ENCODE measurements around the gene RANBP2. TPM values are rescaled to one million over a fixed set of nuclear protein-coding genes. Genes with fewer than 3 reads are reported as not detected.
A peak's percentile ranks its signal among the peaks of the same experiment; 100 is the strongest.

Gene RANBP2
- total RNA-seq, 1 experiment from 2014 or later: 42.0 TPM

DNA sequence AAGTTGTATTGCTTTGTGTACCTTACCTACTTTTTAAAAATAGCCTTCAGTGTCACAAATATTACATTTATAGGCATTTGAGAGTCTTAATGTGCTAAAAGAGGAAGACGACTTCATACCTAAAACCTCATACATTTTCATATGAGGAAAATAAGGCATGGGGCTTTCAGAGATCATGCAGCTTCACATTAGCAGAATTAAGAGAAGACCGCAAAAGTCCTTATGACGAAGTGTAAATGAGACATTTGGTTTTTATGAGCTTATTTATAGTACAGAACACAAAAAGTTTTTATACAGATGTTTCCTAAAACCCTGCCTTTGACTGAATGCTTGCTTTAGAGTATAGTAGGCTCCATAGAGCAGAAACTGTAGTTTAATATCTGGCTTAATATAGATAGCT lies 57.2 kb downstream of the RANBP2 start:
- no peak for DNase-seq (ENCODE audit: low read depth)

DNA sequence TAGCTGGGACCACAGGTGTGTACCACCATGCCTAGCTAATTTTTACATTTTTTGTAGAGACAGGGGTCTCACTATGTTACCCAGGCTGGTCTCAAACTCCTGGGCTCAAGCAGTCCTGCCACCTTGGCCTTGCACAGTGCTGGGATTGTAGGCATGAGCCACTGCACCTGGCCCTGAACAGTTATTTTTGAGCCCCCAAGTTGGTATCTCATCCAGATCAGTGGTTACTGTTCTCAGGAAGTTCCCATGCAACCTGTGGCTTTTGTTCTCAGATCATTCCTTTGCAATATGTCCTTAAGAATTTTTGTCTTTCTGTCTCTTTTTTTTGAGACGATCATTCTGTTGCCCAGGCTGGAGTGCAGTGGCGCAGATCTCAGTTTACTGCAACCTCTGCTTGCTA lies 59.6 kb downstream of the RANBP2 start:
- DNase-seq (ENCODE audit: low read depth): no peak

DNA sequence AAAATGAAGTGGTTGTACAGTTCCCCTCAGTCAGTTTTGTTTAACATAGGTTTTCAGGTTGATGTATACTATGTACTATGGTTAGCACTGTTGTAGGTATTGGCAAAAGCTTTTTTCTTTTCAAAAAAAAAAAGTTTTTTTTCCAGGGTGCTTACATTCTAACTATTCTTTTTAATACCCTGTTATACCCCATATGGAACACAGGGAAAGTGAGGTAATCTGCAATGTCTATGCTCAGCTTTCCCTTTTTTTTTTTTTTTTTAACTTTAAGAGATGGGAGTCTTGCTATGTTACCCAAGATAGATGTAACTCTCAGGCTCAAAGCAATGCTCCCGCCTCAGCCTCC lies 66.7 kb downstream of the RANBP2 start:
- no peak for DNase-seq (ENCODE audit: low read depth)

DNA sequence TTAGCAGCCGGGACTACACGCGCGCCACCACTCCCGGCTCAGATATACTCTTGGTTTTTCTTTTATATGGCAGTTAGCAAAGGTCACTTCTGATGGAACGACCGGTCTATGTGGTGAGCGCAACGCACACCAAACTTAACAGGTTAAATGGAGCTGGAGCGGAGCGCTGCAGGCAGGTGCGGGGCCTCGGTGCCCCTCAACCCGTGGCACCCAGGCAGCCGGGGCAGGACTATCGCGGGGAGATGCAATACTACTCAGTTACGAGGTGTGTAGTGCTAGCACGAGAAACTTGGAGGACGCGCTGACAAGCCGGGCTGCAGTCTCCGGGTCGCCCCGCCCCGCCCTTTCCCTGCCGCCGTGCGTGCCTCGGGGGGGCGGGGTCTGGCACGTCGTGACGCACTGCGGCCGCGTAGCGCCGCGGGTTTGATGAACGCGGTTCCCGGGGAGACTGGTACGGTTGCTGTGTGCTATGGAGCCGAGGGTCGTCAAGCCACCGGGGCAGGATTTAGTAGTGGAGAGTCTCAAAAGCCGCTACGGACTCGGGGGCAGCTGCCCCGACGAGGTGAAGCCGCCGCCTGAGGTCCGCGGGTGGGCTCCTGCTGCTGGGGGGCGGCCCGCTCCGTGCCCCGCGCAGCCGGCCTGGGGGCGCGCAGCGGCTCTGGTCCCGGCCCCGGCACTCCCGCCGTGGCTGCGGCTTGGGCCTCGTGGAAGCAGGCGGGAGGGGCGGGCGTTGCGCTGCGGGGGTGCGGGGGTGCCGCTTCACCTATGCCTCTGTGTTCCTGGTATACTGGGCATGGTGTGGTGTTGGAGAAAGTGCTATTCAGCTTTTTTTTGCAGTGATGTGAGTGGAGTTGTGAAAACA lies 67.3 kb downstream of the RANBP2 start, which contains the start of gene CCDC138:
Gene CCDC138 (plus strand): TSS at position 418 of the 862 bp plus-strand sequence. CDS start 52 bp downstream, at position 470.
- peak; percentile 88 for DNase-seq (ENCODE audit: low read depth)

DNA sequence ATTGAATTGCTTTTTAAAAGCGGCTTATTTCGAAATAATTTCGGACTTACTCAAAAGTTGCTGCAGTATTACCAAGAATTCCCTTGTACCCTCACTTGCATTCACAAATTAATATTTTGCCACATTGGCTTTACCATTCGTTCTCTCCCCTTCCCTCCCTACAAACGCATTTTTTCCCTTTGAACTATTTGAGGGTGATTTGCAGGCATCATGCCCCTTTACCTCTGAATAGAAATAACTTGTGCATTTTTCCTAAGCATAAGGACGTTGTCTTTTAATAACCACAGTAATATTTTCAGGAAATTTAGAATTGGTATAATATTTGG lies 67.9 kb downstream of the RANBP2 start:
- no peak for DNase-seq (ENCODE audit: low read depth)

DNA sequence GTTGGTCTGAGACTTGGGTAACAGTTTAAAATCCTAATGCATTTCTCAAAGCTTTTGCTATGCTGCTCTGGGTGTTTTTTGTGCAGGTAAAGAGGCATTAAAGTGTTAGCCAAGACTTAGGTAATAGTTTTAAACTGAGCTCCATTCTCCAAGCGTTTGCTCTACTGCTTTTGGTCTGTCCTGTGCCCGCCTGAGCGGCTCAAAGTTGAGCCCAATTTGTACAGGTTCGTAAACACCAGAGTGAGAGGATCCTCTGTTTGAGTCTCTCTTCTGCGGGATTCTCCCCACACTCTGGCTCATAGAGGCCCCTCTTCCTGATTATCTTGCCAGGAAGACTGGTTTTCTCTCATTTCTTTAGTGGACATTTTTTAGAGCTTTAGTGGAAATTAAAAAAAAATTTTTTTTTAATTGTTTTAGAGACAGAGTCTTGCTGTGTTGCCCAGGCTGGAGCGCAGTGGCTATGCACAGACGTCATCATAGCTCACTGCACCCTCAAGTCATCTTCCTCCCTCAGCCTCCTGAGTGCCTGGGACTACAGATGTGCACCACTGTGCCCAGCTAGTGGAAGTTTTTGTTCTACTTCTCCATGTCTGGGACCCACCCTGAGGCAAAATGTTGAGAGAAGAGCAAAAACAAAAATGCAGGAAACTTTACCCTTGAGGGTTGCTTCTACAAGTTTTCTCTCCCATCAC lies 83.9 kb downstream of the RANBP2 start:
- DNase-seq (ENCODE audit: low read depth): no peak

DNA sequence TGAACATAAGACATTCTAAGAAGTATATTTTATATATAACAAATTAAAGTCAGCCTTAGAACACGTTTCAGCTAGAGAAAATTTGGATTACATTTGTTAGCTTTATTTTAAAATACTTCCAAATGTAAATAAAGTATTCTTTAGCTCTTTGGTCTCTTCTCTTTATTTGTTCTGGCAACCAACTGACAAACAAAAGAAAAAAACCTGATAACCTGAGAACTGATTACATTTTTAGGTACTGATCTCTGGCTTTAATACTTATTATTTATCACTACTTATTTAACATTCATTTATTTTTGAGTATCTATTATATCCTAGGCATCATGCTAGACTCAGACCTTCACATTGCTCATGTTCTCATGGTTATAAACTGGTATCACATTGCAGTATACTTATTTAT lies 85.8 kb downstream of the RANBP2 start:
- DNase-seq (ENCODE audit: low read depth): no peak

DNA sequence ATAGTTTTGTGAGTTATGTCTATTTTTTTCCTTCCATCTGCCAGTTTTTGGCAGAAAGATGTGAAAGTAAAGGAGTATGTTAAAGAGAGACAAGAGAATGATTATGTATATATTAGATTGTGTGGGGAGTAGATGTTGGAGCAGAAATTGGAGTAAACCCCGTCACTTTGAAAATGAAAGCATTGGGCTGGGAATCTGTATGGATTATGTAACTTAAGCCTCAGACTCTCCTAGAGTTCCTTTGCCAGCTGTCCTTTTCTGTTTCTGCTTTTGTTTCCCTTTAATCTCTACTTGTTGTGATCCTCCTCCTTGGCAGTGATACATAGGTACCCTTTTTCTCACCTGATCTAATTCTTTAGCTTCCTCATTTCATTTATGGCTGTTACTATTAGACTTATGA lies 86.5 kb downstream of the RANBP2 start:
- no peak for DNase-seq (ENCODE audit: low read depth)

DNA sequence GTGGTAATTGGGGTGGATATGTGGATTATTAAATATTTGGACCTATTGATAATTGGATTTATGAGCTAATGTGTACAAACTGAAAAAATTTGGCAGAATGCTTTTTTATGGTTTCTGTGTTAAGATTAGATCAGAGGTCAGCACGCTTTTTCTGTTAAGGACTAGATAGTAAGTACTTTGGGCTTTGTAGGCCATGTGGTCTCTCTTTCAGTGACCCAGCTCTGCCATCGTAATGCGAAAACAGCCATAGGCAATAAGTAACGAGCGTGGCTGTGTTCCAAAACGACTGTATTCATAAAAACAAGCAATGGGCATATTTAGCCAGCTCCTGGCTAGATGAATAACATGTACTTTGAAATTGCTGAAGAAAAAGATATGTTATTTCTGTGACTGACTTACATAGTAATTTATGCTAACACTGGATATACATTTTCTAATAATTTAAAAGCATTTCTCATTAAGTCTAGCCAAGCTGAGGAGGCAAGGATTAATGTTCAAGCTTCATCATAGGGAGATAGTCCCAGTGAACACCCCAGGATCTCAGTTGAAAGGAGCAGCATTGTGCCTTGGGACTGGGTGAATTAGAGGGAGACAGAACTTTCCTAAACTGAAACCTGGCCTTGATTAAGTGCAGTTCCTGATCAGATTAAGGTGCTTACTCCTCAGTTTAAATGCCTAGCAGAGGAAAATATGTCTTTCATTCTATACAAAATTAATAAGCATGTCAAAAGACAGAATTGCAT lies 87.3 kb downstream of the RANBP2 start:
- no peak for DNase-seq (ENCODE audit: low read depth)

DNA sequence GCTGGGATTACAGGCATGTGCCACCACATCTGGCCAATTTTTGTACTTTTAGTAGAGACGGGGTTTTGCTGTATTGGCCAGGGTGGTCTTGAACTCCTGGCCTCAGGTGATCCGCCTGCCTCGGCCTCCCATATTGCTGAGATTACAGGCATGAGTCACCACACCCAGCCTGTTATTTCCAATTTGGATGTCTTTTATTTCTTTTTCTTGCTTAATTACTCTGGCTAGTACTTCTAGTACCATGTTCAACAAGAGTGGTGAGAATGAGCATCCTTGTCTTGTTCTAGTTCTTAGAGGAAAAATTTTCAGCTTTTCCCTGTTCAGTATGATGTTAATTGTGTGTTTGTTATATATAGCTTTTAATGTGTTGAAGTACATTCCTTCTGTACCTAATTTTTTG lies 90.7 kb downstream of the RANBP2 start:
- no peak for DNase-seq (ENCODE audit: low read depth)

DNA sequence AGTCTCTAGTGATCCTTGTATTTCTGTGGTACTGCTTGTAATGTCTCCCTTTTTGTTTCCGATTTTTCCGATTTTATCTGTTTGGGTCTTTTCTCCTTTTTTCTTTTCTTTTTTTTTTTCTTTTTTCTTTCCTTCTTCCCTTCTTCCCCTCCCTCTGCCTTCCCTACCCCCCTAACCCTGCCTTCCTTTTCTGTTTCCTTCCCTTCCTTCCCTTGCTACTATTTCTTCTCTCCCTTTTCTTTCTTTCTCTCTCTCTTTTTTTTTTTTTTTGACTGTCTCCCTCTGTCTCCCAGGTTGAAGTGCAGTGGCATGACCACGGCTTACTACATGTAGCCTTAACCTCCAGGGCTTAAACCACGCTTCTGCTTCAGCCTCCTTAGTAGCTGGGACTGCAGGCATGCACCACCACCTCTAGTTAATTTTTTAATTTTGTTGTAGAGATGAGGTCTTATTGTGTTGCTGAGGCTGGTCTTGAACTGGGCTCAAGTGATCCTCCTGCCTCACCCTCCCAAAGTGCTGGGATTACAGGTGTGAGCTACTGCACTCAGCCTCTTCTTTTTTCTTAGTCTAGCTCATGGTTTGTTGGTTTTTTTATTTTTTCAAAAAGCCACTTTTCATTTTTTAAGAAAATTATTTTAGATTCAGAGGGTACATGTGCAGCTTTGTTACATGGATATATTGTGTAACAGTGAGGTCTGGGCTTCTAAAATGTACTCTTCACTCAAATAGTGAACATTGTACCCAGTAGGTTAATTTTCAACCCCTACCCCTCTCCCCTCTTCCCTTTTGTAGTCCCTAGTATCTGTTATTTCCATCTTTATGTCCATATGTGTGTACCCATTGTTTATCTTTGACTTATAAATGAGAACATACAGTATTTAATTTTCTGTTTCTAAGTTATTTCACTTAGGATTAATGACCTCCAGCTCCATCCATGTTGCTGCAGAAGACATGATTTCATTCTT lies 92.0 kb downstream of the RANBP2 start:
- DNase-seq (ENCODE audit: low read depth): no peak

DNA sequence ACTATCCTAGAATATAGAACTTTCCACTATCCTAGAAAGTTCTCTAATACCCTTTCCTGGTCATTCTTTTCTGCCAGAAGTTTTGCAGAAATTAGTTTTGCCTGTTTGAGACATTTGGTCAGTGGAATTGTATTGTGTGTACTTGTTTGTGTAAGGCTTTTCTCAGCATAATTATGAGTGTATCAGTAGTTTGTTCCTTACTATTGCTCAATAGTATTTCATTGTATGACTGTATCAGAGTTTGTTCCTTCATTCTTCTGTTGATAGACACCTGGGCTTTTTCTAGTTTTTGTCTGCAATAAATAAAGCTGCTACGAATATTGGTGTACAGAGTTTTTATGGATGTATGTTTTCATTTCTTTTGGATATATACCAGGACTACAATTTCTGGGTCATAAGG lies 94.5 kb downstream of the RANBP2 start:
- DNase-seq (ENCODE audit: low read depth): no peak

DNA sequence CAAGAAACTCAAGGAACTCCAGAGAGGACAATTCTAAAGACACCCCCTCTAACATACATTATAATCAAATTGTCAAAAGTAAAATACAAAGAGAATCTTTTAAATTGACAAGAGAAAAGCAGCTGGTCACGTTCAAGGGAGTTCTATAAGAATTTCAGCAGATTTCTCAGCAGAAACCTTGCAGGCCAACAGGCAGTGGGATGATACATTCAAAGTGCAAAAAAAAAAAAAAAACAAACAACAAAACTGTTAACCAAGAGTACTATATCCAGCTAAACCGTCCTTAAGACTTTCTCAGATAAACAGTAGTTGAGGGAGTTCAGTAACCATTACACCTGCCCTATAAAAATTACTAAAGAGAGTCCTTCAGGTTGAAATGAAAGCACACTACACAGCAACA lies 101.2 kb downstream of the RANBP2 start:
- DNase-seq (ENCODE audit: low read depth): no peak

DNA sequence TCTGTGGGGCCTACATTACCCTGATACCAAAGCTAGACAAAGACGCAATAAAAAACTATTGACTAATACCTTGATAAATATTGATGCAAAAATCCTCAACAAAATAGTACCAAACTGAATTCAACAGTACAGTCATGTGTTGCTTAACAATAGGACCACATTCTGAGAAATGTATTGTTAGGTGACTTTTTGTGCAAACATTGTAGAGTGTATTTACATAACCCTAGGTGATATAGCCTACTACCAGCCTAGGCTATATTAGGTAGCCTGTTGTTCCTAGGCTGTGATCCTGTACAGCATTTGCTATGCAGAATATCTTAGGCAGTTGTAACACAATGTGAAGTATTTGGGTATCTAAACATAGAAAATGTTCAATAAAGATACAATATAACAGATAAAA lies 104.0 kb downstream of the RANBP2 start:
- no peak for DNase-seq (ENCODE audit: low read depth)

DNA sequence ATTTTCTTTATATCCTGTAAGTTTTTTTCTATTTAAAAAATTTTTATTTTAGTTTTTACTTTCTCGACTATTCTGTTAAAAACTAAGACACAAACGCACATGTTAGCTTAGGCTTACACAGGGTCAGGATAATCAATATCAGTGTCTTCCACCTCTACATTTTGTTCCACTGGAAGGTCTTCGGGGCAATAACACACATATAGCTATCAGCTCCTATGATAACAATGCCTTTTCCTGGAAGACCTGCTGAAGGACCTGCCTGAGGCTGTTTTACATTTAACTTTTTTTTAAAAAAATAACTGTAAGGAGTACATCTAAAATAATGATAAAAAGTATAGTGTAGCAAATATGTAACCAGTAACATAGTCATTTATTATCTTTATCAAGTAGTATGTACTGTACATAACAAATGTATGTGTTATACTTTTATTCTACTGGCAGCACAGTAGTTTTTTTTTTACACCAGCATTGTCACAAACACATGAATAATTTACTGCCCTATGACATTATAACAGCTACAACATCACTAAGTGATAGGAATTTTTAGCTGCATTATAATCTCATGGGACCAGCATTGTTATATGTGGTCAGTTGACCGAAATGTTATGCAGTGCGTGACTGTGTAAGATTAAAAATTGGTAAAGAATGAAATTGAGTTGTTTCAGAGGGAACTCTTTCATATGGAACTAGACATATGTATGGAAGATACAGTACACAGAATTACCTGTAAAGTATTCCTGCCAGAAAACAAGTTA lies 105.2 kb downstream of the RANBP2 start:
- DNase-seq (ENCODE audit: low read depth): no peak

DNA sequence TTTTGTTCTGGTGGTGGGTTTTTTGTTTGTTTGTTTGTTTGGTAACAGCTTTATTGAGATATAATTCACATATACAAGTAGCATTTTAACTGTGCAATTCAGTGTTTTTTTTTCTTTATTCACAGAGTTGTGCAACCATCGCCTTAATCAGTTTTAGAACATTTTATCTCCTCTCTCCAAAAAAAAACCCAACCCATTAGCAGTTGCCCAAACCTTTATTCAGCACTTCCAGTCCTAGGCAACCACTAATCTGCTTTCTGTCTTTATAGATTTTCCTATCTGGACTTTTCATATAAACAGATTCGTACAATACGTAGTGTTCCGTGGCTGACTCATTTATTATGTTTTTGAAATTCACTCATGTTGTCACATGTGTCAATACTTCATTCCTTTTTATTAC lies 106.0 kb downstream of the RANBP2 start:
- no peak for DNase-seq (ENCODE audit: low read depth)

DNA sequence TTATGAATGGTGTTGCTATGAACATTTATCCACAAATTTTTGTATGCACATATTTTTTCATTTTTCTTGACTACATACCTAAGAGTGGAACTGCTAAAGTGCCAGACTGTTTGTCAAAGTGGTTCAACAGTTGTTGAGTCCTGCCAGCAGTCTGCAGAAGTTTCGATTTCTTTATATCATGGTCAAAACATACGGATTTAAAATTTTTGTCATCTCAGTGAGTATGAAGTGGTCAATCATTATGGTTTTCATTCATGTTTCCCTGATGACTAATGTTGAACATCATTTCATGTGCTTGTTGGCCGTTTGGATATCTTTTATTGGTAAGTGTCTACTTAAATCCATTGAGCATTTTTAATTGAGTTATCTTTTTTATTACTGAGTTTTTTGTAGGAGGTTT lies 106.5 kb downstream of the RANBP2 start:
- DNase-seq (ENCODE audit: low read depth): no peak

DNA sequence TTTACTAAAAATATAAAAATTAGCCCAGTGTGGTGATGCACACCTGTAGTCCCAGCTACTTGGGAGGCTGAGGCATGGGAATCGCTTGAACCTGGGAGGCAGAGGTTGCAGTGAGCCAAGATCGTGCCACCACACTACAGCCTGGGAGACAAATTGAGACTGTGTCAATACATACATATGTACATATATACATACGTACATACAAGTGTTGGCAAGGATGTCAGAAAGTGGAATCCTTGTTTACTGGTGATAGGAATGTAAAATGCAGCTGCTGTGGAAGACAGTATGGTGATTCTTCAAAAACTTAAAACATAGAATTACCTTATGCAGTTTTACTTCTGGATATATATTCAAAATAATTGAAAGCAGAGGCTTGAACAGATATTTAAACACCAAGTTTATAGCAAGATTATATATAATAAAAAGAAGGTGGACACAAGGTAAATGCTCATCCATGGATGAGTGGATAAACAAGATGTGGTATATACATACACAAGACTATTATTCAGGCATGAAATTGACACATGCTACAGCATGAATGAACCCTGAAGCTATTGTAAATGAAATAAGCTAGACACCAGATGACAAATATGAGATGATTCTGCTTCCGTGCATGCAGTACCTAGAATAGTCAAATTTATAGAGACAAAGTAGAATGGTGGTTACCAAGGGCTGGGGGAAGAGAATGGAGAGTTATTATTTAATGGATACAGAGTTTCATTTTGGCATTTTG lies 110.5 kb downstream of the RANBP2 start:
- no peak for DNase-seq (ENCODE audit: low read depth)

DNA sequence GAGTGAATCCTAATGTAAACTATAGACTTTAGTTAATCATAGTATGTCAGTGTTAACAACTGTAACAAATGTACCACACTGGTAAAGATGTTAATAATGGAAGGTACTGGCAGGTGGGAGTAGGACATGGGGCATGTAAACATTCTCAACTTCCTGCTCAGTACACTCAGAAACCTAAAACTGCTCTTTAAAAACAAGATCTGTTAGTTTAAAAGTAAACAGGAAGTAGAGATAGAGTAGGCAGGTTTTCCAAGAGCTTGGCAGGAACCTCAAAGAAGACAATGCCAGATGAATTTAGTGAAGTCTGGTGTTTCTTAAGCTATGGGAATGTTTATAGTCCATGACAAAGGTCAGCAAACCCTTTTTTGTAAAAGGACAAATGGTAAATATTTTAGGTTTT lies 113.9 kb downstream of the RANBP2 start:
- DNase-seq (ENCODE audit: low read depth): no peak

DNA sequence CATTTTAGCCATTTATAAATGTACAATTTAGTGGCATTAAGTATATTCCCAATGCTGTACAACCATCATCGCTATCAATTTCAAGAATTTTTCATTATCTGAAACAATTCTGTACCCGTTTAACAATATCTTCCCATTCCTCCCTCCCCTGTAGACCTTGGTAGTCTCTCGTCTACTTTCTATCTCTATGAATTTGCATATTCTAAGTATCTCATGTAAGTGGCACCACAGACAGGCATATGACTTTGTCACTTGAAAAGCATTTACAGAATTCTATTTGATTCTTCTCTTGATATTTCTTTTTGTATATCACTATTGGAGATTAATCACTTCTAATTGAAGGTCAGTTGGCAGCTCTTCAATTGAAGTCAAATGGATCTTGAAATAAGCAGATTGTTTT lies 115.3 kb downstream of the RANBP2 start:
- DNase-seq (ENCODE audit: low read depth): no peak
